GM21576 (cell line): ENCODE data around the gene CYB5R3.
"Not testable (repeated sequence)": the region's sequence is repeated elsewhere in the genome, so short reads cannot be mapped to it uniquely, and the experiment has no call there.

Experiments used
- ATAC-seq: cut with Tn5 transposase; IDR thresholded peaks from one replicate; pipeline ENCODE4 v1.9.1; 2021; ENCODE audit warnings: mild to moderate bottlenecking, moderate library complexity; ENCODE audit not compliant: unreplicated experiment

CYB5R3 gene

GRCh38 chr22:42575996-42576574 lies 73.1 kb downstream of the CYB5R3 start:
- ATAC-seq, result not testable (repeated sequence)

- not testable (repeated sequence) for ATAC-seq
These were observed 74.7 kb downstream of the CYB5R3 start for GRCh38 chr22:42574468-42574867.

- not testable (repeated sequence) for ATAC-seq
These were observed 75.1 kb downstream of the CYB5R3 start for GRCh38 chr22:42574046-42574445.

GRCh38 chr22:42571068-42571467 lies 78.1 kb downstream of the CYB5R3 start:
- ATAC-seq, result not testable (repeated sequence)

GRCh38 chr22:42570580-42570979 lies 78.6 kb downstream of the CYB5R3 start:
- ATAC-seq, result not testable (repeated sequence)

- not testable (repeated sequence) for ATAC-seq
These were observed 81.2 kb downstream of the CYB5R3 start for GRCh38 chr22:42567950-42568349.
